ENCODE measurements around the gene SLC2A4RG. TPM values are rescaled to one million over a fixed set of nuclear protein-coding genes. Genes with fewer than 3 reads are reported as not detected.

The SLC2A4RG gene
- polyA plus RNA-seq, 4 donors = 11.6 to 69.9 (median 17.6) TPM

- no peak overlapping the region for H3K27ac ChIP-seq (ENCODE audit: low read depth in 1 of 3, low read length in 2 of 3)
- FAIRE-seq (no peak), DNase-seq (no peak)
- H3K9me3 ChIP-seq (ENCODE audit: control insufficient read depth in 2 of 2, insufficient read depth in 1 of 2, low read depth in 1 of 2, low read length in 1 of 2) = no peaks in the 10 kb centered on the region
- no peaks in the 10 kb centered on the region for H3K27me3 ChIP-seq (ENCODE audit: control insufficient read depth in 3 of 3, insufficient read depth in 3 of 3, low read length in 3 of 3)
- H3K4me3 ChIP-seq (ENCODE audit: low read depth in 1 of 3, low read length in 3 of 3) = no peak overlapping the region
- peaks cover 0 to 21% (median 2%) of the 10 kb centered on the region in 3 donors for H3K36me3 ChIP-seq (ENCODE audit: control insufficient read depth in 3 of 3, insufficient read depth in 2 of 3, low read depth in 1 of 3, low read length in 3 of 3)
- 87 to 92% (median 89%) methylated on average over 7 of the region's 7 CpGs for WGBS, 3 donors
- H3K4me1 ChIP-seq (ENCODE audit: control insufficient read depth in 3 of 3, insufficient read depth in 2 of 3, low read depth in 1 of 3, low read length in 2 of 3) = no peaks in the 10 kb centered on the region
Measured at GRCh38 chr20:63765902-63766301, 26.3 kb downstream of the SLC2A4RG start.

GRCh38 chr20:63766695-63767426 is 27.3 kb downstream of the SLC2A4RG start:
- FAIRE-seq = no peak
- H3K36me3 ChIP-seq (ENCODE audit: control insufficient read depth in 3 of 3, insufficient read depth in 2 of 3, low read depth in 1 of 3, low read length in 3 of 3) = peaks cover 0 to 23% (median 2%) of the 10 kb centered on the region in 3 donors
- WGBS, 3 donors = 88 to 89% (median 89%) methylated on average over 36 to 38 of the region's 38 CpGs

GRCh38 chr20:63767456-63767855 is 27.9 kb downstream of the SLC2A4RG start:
- Histone ChIP-seq H3K4me3 (ENCODE audit: low read depth in 1 of 3, low read length in 3 of 3) (no peak overlapping the region), H3K27ac (ENCODE audit: low read depth in 1 of 3, low read length in 2 of 3) (no peak overlapping the region), H3K4me1 (ENCODE audit: control insufficient read depth in 3 of 3, insufficient read depth in 2 of 3, low read depth in 1 of 3, low read length in 2 of 3) (no peaks in the 10 kb centered on the region), H3K36me3 (ENCODE audit: control insufficient read depth in 3 of 3, insufficient read depth in 2 of 3, low read depth in 1 of 3, low read length in 3 of 3) (peaks cover 0 to 23% (median 2%) of the 10 kb centered on the region in 3 donors), H3K9me3 (ENCODE audit: control insufficient read depth in 2 of 2, insufficient read depth in 1 of 2, low read depth in 1 of 2, low read length in 1 of 2) (no peaks in the 10 kb centered on the region), H3K27me3 (ENCODE audit: control insufficient read depth in 3 of 3, insufficient read depth in 3 of 3, low read length in 3 of 3) (no peaks in the 10 kb centered on the region)
- DNase-seq (no peak), FAIRE-seq (no peak)
- 71 to 88% (median 81%) methylated on average over 18 of the region's 18 CpGs for WGBS, 3 donors

More at GRCh38 chr20:63766695-63767426, 27.3 kb downstream of the SLC2A4RG start:
- Histone ChIP-seq H3K27ac (ENCODE audit: low read depth in 1 of 3, low read length in 2 of 3) (no peak overlapping the region), H3K4me3 (ENCODE audit: low read depth in 1 of 3, low read length in 3 of 3) (no peak overlapping the region), H3K27me3 (ENCODE audit: control insufficient read depth in 3 of 3, insufficient read depth in 3 of 3, low read length in 3 of 3) (no peaks in the 10 kb centered on the region), H3K9me3 (ENCODE audit: control insufficient read depth in 2 of 2, insufficient read depth in 1 of 2, low read depth in 1 of 2, low read length in 1 of 2) (no peaks in the 10 kb centered on the region), H3K4me1 (ENCODE audit: control insufficient read depth in 3 of 3, insufficient read depth in 2 of 3, low read depth in 1 of 3, low read length in 2 of 3) (no peaks in the 10 kb centered on the region)
- no peak for DNase-seq

GRCh38 chr20:63767886-63768285 is 28.3 kb downstream of the SLC2A4RG start:
- H3K9me3 ChIP-seq (ENCODE audit: control insufficient read depth in 2 of 2, insufficient read depth in 1 of 2, low read depth in 1 of 2, low read length in 1 of 2) = no peaks in the 10 kb centered on the region
- H3K27ac ChIP-seq (ENCODE audit: low read depth in 1 of 3, low read length in 2 of 3) = no peak overlapping the region
- H3K36me3 ChIP-seq (ENCODE audit: control insufficient read depth in 3 of 3, insufficient read depth in 2 of 3, low read depth in 1 of 3, low read length in 3 of 3) = peaks cover 0 to 23% (median 2%) of the 10 kb centered on the region in 3 donors
- no peak for DNase-seq
- WGBS, 3 donors = 75 to 86% (median 79%) methylated on average over 7 of the region's 7 CpGs
- H3K4me1 ChIP-seq (ENCODE audit: control insufficient read depth in 3 of 3, insufficient read depth in 2 of 3, low read depth in 1 of 3, low read length in 2 of 3) = no peaks in the 10 kb centered on the region
- H3K4me3 ChIP-seq (ENCODE audit: low read depth in 1 of 3, low read length in 3 of 3) = no peak overlapping the region
- no peaks in the 10 kb centered on the region for H3K27me3 ChIP-seq (ENCODE audit: control insufficient read depth in 3 of 3, insufficient read depth in 3 of 3, low read length in 3 of 3)
- FAIRE-seq = no peak

- no peak overlapping the region for H3K27ac ChIP-seq (ENCODE audit: low read depth in 1 of 3, low read length in 2 of 3)
- peaks cover 0 to 3% (median 0%) of the 10 kb centered on the region in 3 donors for H3K27me3 ChIP-seq (ENCODE audit: control insufficient read depth in 3 of 3, insufficient read depth in 3 of 3, low read length in 3 of 3)
- FAIRE-seq = no peak
- no peak for DNase-seq
- H3K36me3 ChIP-seq (ENCODE audit: control insufficient read depth in 3 of 3, insufficient read depth in 2 of 3, low read depth in 1 of 3, low read length in 3 of 3) = peaks cover 0 to 23% (median 2%) of the 10 kb centered on the region in 3 donors
- no peak overlapping the region for H3K4me3 ChIP-seq (ENCODE audit: low read depth in 1 of 3, low read length in 3 of 3)
- no peaks in the 10 kb centered on the region for H3K4me1 ChIP-seq (ENCODE audit: control insufficient read depth in 3 of 3, insufficient read depth in 2 of 3, low read depth in 1 of 3, low read length in 2 of 3)
- no peaks in the 10 kb centered on the region for H3K9me3 ChIP-seq (ENCODE audit: control insufficient read depth in 2 of 2, insufficient read depth in 1 of 2, low read depth in 1 of 2, low read length in 1 of 2)
- WGBS, 3 donors = 81 to 92% (median 82%) methylated on average over 26 of the region's 26 CpGs
Measured at GRCh38 chr20:63768591-63769515, 29.3 kb downstream of the SLC2A4RG start.

GRCh38 chr20:63769891-63770474 is 30.4 kb downstream of the SLC2A4RG start:
- no peaks in the 10 kb centered on the region for H3K9me3 ChIP-seq (ENCODE audit: control insufficient read depth in 2 of 2, insufficient read depth in 1 of 2, low read depth in 1 of 2, low read length in 1 of 2)
- H3K4me3 ChIP-seq (ENCODE audit: low read depth in 1 of 3, low read length in 3 of 3) = no peak overlapping the region
- H3K4me1 ChIP-seq (ENCODE audit: control insufficient read depth in 3 of 3, insufficient read depth in 2 of 3, low read depth in 1 of 3, low read length in 2 of 3) = peaks cover 0 to 2% (median 0%) of the 10 kb centered on the region in 3 donors
- H3K27ac ChIP-seq (ENCODE audit: low read depth in 1 of 3, low read length in 2 of 3) = no peak overlapping the region
- peaks cover 0 to 8% (median 0%) of the 10 kb centered on the region in 3 donors for H3K27me3 ChIP-seq (ENCODE audit: control insufficient read depth in 3 of 3, insufficient read depth in 3 of 3, low read length in 3 of 3)
- H3K36me3 ChIP-seq (ENCODE audit: control insufficient read depth in 3 of 3, insufficient read depth in 2 of 3, low read depth in 1 of 3, low read length in 3 of 3) = peaks cover 0 to 23% (median 2%) of the 10 kb centered on the region in 3 donors
- DNase-seq (no peak), FAIRE-seq (no peak)
- 88 to 92% (median 88%) methylated on average over 31 of the region's 31 CpGs for WGBS, 3 donors

GRCh38 chr20:63771046-63771707 is 31.6 kb downstream of the SLC2A4RG start:
- 89 to 94% (median 91%) methylated on average over 41 to 52 of the region's 52 CpGs for WGBS, 3 donors
- H3K27me3 ChIP-seq (ENCODE audit: control insufficient read depth in 3 of 3, insufficient read depth in 3 of 3, low read length in 3 of 3) = peaks cover 0 to 18% (median 0%) of the 10 kb centered on the region in 3 donors
- no peaks in the 10 kb centered on the region for H3K9me3 ChIP-seq (ENCODE audit: control insufficient read depth in 2 of 2, insufficient read depth in 1 of 2, low read depth in 1 of 2, low read length in 1 of 2)
- peaks cover 0 to 7% (median 0%) of the 10 kb centered on the region in 3 donors for H3K4me1 ChIP-seq (ENCODE audit: control insufficient read depth in 3 of 3, insufficient read depth in 2 of 3, low read depth in 1 of 3, low read length in 2 of 3)
- H3K36me3 ChIP-seq (ENCODE audit: control insufficient read depth in 3 of 3, insufficient read depth in 2 of 3, low read depth in 1 of 3, low read length in 3 of 3) = peaks cover 0 to 28% (median 2%) of the 10 kb centered on the region in 3 donors
- H3K27ac ChIP-seq (ENCODE audit: low read depth in 1 of 3, low read length in 2 of 3) = no peak overlapping the region
- no peak overlapping the region for H3K4me3 ChIP-seq (ENCODE audit: low read depth in 1 of 3, low read length in 3 of 3)
- FAIRE-seq (no peak), DNase-seq (no peak)

All from small intestine (tissue), 7 donors.